GM19455 (cell line): ENCODE data around the gene FLT3.
"Not testable (repeated sequence)": the region's sequence is repeated elsewhere in the genome, so short reads cannot be mapped to it uniquely, and the experiment has no call there.

Experiments
- ATAC-seq: cut with Tn5 transposase; IDR thresholded peaks from one replicate; pipeline ENCODE4 v1.9.1; 2021; ENCODE audit not compliant: unreplicated experiment

Gene FLT3

GRCh38 chr13:28005016-28005415 lies 95.4 kb downstream of the FLT3 start:
- not testable (repeated sequence) for ATAC-seq

DNA sequence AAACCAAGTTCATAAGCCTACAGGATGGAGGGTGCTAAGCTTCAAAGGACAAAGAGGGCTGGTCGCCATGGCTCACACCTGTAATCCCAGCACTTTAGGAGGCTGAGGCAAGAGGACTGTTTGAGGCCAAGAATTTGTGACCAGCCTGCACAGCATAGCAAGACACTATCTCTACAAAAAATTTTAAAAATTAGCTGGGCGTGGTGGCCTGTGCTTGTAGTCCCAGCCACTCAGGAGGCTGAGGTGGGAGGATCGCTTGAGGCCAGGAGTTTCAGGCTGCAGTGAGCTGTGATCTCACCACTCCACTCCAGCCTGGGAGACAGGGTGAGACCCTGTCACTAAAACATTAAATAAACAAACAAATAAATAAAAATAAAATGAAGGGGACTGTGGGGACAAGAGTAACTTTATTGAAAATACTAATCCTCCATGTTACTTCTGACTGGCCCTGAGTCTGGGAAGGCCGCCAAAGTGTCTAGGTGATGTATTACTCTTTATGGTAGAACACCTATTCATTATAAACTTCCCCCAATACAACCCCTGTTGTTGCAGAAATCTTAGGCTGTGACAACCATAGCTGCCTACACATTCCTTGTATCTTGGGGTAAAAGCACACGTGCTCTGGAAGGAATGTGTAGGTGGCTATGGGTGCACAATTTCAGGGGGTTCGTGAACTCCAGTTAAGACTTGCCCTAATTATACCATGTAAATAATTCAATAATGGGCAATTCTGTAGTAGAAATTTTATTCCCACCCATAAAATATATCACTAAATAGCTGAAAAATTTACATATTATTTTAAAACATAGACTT lies 97.3 kb downstream of the FLT3 start:
- no peak for ATAC-seq

DNA sequence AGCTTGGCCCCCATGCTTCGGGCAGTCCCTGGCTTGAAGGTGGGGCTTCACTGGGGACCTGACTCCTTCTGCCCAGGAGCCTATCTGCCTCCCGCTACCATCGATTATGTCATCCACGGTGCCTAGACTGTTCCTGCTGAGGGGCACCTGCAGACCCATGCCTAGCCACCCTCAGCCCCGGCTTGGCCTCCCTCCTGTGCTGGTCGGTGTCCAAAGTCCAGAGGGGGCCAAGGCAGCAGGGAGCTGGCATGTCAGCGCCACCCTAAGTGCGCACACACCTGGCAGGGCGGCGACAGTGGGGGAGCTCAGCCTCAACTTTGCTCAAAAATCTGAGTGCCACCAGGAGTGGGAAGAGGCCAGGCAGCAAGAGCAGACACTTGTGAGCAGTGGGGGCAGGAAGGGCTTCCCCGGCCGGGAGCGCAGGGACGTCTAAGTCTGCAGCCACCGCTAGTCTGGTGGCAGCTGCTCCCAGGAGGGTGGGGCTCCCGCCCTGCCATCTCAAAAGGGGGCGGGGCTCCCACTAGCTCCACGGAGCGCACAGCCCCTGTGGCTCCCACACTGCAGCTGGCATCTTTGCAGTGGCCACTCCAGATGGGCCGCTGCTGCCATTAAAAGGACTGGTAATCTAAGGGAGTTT lies 98.4 kb downstream of the FLT3 start:
- no peak for ATAC-seq

GRCh38 chr13:28001049-28001448 lies 99.3 kb downstream of the FLT3 start:
- ATAC-seq: no peak

DNA sequence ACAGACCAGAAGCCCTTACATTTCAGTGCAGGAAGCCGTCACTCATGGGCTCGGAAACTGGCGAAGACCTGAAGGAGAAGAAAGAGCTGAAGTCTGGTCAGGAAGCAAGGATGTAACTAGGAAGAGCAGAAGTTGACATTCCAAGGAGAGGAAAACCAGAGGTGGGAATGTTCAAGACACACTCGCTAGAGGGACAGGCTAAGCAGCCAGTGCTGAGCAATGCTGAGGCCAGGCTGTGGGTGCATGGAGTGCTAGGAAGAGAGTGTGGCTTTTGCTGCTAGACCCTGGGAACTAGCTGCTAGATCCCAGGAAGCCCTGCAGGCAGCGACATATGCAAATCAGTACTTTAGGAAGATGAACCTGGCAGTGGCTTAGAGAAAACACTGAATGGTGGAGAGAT lies 99.8 kb downstream of the FLT3 start:
- no peak for ATAC-seq

DNA sequence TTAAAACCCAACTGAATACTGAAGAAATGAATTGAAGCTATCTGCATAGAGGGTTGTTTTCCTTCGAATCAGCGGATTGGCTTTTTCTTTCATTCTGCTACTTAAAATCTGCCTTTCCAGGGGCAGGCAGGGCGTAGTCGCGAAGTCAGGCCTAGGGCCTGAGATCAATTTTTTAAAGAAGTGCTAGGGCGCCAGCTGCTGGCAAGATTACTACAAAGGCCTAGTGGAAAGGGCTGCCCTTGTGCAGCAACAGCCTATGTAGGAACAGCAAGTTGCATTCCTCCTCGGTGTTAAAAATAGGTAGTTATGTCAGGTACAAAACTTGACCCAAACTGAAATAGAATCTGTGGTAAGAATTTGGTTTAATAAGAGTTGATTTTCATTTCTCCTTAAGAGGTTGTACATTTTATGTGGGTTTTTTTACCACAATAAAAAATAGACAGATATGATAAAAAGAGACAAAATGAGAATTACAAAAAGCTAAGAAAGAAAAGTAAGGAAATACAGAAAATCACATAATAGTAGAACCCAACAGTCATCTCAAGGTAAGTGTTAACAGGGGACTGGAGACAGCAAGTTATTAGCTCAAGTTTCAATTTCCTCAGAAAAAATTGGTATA lies 102.4 kb downstream of the FLT3 start:
- no peak for ATAC-seq

- ATAC-seq: no peak
Measured at GRCh38 chr13:27991881-27992280, 108.5 kb downstream of the FLT3 start.

- no peak for ATAC-seq
Measured at GRCh38 chr13:27988520-27988919, 111.9 kb downstream of the FLT3 start, which contains the start of gene URAD. URAD (minus strand) TSS chr13:27988693; CDS start chr13:27988637, 56 bp downstream.

- ATAC-seq: no peak
Measured at GRCh38 chr13:27985600-27985999, 114.8 kb downstream of the FLT3 start.

- no peak for ATAC-seq
Measured at GRCh38 chr13:27982361-27982760, 118.0 kb downstream of the FLT3 start.

DNA sequence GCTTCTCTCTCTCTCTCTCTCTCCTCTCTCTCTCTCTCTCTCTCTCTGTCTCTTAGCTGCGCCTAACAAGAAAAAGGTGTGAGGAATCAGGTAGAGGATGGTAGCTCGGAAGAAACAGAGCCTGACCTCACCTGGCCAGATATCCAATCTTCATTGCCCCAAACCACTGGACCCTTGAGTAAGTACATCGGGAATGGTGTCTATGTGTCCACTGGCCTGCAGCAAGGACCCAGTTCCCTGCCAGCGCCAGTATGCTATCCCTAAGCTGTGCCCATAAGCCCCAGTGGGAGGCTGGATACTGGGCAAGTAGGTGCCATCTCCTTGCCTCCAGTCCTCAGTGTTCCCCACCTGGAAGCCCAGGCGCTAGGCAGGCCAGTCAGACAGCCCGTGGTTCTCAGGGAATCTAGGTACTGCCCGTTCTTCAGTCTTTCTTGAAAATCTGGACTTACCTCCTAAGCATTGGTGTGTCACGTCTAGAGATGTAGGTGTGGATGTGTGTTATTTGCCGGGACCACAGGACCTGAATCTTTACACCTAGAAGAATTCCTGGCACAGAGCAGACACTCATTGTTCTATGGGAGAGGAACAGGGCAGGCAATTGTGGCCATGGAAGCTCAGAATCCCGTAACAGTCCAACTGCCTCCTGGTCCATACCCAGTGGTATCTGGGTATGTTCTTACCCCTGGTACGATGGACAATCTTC lies 119.2 kb downstream of the FLT3 start:
- ATAC-seq: no peak

DNA sequence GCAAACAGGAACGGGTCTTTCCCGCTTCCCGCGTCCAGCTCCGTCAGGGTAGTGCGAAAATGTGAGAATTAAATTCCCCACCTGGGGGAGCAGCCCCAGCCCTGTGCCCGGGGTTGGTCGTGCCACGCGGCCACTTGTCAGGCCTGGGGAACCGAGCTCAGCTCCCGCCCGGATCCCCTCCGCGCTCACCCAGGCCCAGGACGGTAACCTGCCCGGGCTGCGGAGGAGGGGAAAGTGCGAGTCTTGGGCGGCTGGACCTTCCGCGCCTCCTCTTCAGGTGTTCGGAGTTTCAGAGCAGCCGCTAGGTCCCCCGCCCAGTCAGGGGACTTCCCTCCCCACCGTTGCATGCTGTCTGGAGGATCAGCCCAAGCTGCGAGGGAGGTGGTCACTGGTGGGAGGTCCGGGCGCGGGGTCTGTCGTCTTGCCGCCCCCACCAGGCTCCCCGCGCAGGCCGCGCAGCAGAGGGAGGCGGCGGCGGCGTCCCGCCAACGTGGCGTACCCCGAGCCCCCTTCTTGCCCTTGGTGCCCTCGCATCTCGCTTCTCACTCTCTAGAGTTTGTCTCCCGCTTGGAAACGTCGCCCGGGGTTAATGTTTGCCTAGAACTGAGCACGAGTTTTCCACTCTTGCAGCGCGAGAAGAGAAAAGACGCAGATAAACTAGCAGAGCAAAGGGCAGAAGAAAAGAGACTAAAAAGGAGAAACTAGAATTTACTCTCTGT lies 119.9 kb downstream of the FLT3 start:
- ATAC-seq: no peak

DNA sequence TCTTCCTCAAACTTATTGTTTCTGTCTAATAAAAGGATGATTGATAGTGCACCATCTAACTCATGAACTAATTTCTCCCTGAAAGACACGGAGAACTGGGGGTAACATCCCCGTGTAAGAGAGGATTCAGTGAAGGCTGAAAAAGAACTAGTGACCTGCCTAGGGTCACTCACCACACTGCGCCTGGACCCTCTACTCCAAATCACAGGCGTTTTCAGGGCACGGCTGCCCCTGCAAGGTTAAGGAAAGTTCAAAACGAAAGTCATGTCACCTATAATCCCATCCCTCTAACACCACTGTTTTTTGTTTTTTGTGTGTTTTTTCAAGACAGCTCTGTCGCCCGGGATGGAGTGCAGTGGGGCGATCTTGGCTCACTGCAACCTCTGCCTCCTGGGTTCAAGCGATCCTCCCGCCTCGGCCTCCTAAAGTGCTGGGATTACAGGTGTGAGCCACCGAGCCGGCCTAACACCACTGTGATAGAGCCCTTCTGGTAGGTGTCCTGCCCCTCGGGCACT lies 120.6 kb downstream of the FLT3 start:
- no peak for ATAC-seq

DNA sequence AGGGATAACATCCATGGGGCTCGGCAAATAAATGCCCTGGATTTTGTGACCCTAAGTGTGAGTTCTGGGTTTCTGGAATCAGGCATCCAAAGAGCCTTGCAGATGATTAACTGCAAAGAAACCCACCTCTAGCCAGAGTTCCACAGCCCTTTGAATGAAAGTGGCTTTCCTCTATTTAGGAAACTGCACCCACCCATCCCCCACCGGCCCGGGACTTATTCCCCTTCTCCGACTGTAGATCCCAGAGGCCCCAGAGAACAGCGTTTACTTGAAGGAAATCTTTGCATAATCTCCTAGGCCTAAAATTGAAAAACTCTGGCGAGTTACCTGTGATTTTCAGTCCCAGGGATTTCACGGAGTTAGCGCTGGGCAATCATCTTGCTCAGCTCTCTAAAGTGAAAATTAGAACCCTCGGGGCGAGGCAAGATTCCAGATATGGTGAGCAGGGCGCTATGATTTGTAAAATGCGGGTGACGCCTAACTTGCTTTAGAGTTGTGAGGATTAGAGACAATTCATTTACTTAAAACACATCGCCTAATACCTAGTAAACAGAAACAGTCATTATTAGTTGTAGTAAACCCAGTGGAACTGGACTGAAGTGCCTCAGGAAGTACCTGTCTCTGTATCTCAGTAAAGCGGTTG lies 121.3 kb downstream of the FLT3 start:
- ATAC-seq: no peak

DNA sequence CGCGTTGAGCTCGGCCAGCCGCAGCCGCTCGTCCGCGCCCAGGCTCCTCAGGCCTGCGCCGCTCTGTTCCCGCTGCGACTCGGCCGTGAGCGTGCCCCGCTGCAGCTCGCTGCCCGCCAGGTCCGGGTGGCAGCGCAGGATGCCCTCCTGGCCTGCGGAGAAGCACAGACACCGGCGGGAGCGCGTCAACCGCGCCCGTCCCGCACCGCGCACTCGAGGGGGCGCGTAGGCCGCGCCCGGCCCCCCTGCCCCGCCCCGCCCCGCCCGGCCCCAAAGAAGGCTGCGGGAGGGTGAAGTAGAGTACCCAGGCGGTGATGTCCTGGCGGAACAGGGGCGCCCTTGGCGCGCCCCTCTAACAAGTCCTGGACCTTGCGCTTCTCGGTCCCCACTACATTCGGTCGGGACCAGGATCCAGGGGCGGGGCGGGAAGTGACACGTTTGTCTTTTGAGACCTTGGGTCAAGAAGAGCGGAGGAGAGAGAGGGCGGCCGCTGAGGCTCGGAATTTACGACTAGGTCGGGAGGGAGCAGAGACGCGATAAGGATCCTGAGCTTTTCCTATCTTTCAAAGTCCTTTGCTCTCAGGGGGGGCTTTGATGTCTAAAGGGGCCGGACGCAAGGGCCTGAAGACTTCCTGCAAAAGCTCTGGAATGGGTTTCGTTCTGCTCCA lies 121.9 kb downstream of the FLT3 start:
- no peak for ATAC-seq

GRCh38 chr13:27977476-27978300 lies 122.7 kb downstream of the FLT3 start:
- ATAC-seq: no peak

GRCh38 chr13:27976362-27977091 lies 123.8 kb downstream of the FLT3 start:
- no peak for ATAC-seq
